HG02623 (cell line): ENCODE data around the gene ITGA11.

Experiments used
- ATAC-seq: cut with Tn5 transposase; IDR thresholded peaks from one replicate; pipeline ENCODE4 v1.9.1; 2021; ENCODE audit warnings: moderate library complexity; ENCODE audit not compliant: unreplicated experiment

Gene ITGA11

GRCh38 chr15:68379058-68379758 is 52.8 kb downstream of the ITGA11 start:
- ATAC-seq, result no peak

- no peak for ATAC-seq
Observed at GRCh38 chr15:68378595-68378994, 53.4 kb downstream of the ITGA11 start.

GRCh38 chr15:68377766-68378165 is 54.2 kb downstream of the ITGA11 start:
- no peak for ATAC-seq

DNA sequence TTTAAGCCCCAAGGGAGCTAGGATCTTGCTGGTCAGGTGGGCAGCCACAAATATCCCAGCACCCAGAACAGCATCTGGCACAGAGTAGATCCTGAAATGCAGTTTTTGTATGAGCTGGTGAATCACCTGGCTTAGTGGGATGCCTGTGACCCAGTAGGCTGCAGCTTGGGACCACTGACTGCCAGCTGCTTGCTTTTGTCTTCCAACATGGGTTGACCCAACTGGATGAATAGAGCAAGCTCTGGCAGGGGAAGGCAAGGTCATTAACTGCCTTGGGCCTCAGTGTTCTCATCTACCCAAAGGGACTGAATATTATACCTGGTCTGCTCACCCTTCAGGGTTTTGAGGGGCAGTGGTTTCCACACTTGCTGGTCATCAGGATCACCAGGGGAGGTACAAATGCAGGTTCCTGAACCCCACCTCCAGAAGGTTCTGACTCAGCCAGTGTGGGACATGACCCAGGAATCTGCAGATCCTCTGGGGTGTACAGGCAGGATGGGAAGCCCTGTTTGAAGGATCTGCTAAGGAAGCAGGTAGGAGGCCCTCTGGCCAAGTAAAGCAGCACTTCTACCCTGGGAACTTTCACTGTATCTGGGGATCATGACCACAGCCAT is 55.4 kb downstream of the ITGA11 start:
- no peak for ATAC-seq

- ATAC-seq, result no peak
Observed at GRCh38 chr15:68375716-68376220, 56.2 kb downstream of the ITGA11 start.

GRCh38 chr15:68375191-68375631 is 56.8 kb downstream of the ITGA11 start:
- no peak for ATAC-seq

- ATAC-seq, result no peak
Observed at GRCh38 chr15:68374168-68374745, 57.7 kb downstream of the ITGA11 start.

DNA sequence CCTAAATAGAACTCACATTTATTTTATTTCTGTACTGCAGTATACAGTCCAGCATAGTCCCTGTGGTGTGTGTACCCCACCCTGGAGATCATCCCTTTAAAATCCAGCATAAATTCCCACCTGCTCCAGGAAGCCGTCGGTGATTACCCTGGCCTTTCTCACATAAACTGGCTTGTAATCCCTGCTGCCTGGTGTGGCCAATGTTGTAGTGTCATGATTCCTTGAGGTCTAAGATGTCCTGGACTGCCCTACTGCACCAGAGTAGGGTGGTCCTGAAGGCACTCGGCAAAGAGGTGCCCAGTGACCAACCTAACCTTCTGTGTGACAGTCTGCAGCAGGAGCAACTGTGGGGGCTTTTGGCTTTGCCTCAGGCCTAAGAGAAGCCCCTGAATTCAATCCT is 58.9 kb downstream of the ITGA11 start:
- ATAC-seq, result no peak

- ATAC-seq, result no peak
Observed at GRCh38 chr15:68372291-68372811, 59.6 kb downstream of the ITGA11 start.

- no peak for ATAC-seq
Observed at GRCh38 chr15:68371851-68372250, 60.1 kb downstream of the ITGA11 start.

DNA sequence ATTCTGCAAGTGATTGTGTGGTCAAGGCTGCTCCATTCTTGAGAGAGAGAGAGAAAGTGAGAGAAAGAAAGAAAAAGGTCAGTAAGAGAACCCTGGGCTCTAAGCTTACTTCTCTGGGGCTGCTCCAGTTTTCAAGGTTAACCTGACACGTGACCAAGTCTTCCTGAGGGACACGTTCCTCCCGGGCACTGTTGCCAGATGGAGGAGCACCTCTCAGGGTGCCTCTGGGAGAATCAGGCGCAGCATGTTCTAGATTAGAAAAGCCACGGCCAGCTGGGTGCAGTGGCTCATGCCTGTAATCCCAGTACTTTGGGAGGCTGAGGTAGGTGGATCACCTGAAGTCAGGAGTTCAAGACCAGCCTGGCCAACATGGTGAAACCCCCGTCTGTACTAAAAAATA is 60.8 kb downstream of the ITGA11 start:
- ATAC-seq, result no peak

- ATAC-seq, result no peak
Observed at GRCh38 chr15:68370768-68371151, 61.2 kb downstream of the ITGA11 start.

DNA sequence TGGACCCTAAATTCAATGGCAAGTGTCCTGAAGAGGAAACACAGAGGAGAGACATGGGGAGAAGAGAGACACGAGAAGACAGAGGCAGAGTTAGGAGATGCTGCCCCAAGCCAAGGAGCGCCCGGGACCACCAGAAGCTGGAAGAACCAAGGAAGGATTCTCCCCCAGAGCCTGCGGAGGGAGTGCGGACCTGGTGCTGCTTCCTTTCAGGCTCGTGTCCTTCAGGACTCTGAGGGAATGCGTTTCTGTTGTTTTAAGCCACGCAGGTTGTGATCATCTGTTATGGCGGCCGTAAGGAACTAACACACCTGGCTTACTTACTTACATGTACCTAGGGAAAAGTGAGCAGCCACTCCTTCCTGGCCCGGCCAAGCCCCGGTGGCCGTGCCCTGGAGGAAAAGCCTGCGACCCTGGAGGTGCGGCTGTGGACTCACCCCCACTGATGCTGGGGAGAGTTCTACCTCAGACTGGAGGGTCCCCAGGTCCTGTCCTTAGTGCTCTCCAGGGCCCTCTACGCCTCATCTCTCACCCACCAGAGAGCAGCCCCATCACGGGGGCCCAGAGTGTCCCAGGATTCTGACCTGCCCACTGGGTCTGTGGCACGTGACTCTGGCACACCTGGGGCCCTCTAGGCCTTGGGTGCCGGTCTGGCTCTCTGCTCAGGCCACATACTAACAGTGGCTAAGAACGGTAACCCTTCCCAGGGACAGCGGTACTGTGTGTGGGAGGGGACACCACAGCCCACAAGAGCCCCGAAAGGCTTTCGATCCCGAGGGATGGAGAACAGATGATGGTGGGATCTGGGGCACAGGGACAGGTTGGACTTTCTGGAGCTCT is 61.8 kb downstream of the ITGA11 start:
- no peak for ATAC-seq

- no peak for ATAC-seq
Observed at GRCh38 chr15:68368731-68369435, 63.1 kb downstream of the ITGA11 start.

- no peak for ATAC-seq
Observed at GRCh38 chr15:68367992-68368391, 64.0 kb downstream of the ITGA11 start.

DNA sequence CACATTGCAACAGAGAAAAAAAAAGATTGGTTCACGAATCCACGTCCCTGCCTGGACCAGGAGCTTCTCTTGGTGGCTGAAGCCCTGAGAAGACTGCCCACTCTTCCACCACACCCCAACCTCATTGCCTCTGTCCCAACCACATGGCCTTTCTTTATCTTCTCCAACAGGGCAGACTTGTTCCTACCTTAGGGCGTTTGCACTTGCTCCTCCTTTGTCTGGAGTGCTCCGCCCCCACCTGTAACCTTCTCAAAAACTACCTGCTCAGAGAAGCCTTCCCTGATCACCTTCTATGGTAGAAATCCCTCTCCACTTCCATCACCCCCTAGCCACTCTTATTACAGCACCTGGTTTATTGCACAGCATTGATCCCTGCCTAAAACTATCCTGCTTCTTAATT is 64.7 kb downstream of the ITGA11 start:
- ATAC-seq, result no peak

- no peak for ATAC-seq
Observed at GRCh38 chr15:68366314-68366713, 65.6 kb downstream of the ITGA11 start.

DNA sequence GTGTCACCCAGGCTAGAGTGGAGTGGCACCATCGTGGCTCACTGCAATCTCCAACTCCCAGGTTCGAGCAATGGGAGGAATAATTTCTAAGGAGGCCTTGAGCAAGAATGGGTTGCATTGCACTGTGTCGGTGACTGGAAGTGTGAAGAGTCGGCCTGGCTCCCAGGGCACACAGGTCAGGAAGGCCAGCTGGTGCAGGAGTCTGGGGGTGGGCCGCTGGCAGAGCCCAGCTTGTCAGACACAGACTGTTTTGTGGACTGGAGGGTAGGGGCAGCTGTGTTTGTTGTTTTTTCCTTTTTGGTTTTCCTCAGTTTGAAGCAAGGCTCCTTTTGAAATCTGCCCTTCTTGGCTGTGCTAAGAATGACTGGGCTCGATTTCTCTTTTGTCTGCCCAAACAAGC is 66.2 kb downstream of the ITGA11 start:
- no peak for ATAC-seq

DNA sequence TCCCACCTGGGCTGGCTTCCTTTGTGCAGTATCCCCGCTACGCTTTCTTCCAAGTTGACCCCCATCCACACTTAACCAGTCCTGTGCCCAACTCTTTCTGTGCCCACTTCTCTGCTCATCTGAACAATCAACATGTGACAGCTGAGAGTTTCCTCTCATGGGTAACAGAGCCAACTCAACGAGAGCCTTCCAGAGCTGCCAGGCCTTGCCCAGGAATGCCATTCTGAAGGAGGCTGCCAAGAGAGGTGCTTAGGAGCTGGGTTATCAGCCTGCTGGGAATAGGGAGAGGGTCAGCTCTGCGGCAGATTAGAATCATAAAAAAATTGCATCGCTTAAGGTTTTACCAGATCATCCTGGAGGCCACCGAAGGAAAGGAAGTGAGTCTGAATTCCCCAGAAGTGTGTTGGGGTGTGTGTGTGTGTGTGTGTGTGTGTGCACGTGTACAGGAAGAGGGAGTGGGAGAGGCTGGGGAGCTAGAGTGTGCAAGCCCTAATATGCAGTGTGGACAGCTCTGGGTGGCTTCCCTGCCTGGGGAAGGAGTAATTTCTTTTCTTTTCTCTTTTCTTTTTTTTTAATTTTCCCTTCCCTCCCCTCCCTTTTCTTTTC is 66.7 kb downstream of the ITGA11 start:
- ATAC-seq, result no peak

GRCh38 chr15:68364660-68365035 is 67.3 kb downstream of the ITGA11 start:
- ATAC-seq, result no peak
